ENCODE data around the gene FRMD7.

Gene FRMD7

DNA sequence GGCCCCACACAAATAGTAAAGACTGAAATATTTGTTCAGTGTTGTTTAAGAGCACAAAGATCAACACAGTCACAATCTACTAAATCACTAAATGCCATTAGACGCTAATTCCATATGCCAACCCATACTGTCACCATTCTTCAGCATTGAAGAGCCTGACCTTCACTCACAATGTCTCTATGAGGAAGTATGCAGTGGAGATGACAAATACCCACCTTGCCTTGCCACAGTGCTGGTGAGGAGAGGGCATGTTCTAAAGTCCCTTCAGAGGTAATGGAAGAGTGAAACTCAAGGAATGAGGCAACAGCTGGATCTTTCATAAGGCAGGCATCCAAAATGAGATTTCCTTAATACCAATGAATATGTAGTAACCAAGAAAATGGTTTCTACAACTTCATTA is 50.4 kb downstream of the FRMD7 start:
- Histone ChIP-seq H3K9ac (ENCODE audit: low read length) (no peak overlapping the region), H3K4me3 (ENCODE audit: insufficient read depth, low read length, poor library complexity, severe bottlenecking) (no peak overlapping the region), H3K27me3 (ENCODE audit: low read length) (no peaks in the 10 kb centered on the region), H3K4me2 (ENCODE audit: low read depth, low read length, poor library complexity, severe bottlenecking) (no peak overlapping the region), H3K79me2 (ENCODE audit: insufficient read depth, low read length) (no peaks in the 10 kb centered on the region), H3K27ac (ENCODE audit: low read depth, low read length) (no peak overlapping the region), H2AFZ (ENCODE audit: low read depth, low read length, severe bottlenecking) (no peak overlapping the region), H3K9me2 (replicated peaks; ENCODE audit: insufficient read depth, low read length) (no peaks in the 10 kb centered on the region), H3K9me3 (ENCODE audit: insufficient read depth, low read length) (no peaks in the 10 kb centered on the region), H4K20me1 (ENCODE audit: low read depth, low read length) (no peaks in the 10 kb centered on the region), H3K36me3 (ENCODE audit: low read length) (no peaks in the 10 kb centered on the region), H3F3A (ENCODE audit: insufficient read depth) (no peaks in the 10 kb centered on the region)
- TF ChIP-seq, protein P1, sequence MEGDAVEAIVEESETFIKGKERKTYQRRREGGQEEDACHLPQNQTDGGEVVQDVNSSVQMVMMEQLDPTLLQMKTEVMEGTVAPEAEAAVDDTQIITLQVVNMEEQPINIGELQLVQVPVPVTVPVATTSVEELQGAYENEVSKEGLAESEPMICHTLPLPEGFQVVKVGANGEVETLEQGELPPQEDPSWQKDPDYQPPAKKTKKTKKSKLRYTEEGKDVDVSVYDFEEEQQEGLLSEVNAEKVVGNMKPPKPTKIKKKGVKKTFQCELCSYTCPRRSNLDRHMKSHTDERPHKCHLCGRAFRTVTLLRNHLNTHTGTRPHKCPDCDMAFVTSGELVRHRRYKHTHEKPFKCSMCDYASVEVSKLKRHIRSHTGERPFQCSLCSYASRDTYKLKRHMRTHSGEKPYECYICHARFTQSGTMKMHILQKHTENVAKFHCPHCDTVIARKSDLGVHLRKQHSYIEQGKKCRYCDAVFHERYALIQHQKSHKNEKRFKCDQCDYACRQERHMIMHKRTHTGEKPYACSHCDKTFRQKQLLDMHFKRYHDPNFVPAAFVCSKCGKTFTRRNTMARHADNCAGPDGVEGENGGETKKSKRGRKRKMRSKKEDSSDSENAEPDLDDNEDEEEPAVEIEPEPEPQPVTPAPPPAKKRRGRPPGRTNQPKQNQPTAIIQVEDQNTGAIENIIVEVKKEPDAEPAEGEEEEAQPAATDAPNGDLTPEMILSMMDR (IDR thresholded peaks at IDR 0.05; ENCODE audit: insufficient read depth, low read length, poor library complexity, severe bottlenecking), result no peak
- TF ChIP-seq EZH2phosphoT487 (conservative IDR thresholded peaks at IDR 0.05; ENCODE audit: low read length), result no peak

DNA sequence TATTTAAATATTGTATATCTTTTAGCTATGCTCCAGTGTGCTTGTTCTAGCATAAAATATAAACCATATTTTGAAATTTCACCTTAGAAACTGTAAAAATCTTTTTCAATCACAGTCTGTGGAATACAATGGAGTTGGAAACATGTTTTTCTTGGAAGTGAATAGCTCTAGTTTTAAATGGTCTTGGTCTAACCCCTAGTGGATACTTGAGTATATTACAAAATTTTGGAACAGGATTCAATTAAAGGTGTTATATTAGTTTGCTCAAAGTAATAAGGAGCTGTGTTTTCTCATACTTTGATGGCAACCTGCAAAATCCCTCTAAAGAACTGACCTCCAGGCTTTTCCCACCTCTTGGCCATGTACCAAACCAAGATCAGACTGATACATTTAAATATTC is 56.6 kb downstream of the FRMD7 start:
- H3K4me2 ChIP-seq (ENCODE audit: low read depth, low read length, poor library complexity, severe bottlenecking), result no peak overlapping the region
- H3K79me2 ChIP-seq (ENCODE audit: insufficient read depth, low read length), result no peaks in the 10 kb centered on the region
- H3K9me2 ChIP-seq (replicated peaks; ENCODE audit: insufficient read depth, low read length), result no peaks in the 10 kb centered on the region
- H3K9me3 ChIP-seq (ENCODE audit: insufficient read depth, low read length), result no peaks in the 10 kb centered on the region
- H3K36me3 ChIP-seq (ENCODE audit: low read length), result no peaks in the 10 kb centered on the region
- no peak overlapping the region for H3K27ac ChIP-seq (ENCODE audit: low read depth, low read length)
- no peak for TF ChIP-seq EZH2phosphoT487 (conservative IDR thresholded peaks at IDR 0.05; ENCODE audit: low read length)
- H3K4me3 ChIP-seq (ENCODE audit: insufficient read depth, low read length, poor library complexity, severe bottlenecking), result no peak overlapping the region
- no peak overlapping the region for H2AFZ ChIP-seq (ENCODE audit: low read depth, low read length, severe bottlenecking)
- H4K20me1 ChIP-seq (ENCODE audit: low read depth, low read length), result no peaks in the 10 kb centered on the region
- no peaks in the 10 kb centered on the region for H3K27me3 ChIP-seq (ENCODE audit: low read length)
- no peak overlapping the region for H3K9ac ChIP-seq (ENCODE audit: low read length)
- H3F3A ChIP-seq (ENCODE audit: insufficient read depth), result no peaks in the 10 kb centered on the region

DNA sequence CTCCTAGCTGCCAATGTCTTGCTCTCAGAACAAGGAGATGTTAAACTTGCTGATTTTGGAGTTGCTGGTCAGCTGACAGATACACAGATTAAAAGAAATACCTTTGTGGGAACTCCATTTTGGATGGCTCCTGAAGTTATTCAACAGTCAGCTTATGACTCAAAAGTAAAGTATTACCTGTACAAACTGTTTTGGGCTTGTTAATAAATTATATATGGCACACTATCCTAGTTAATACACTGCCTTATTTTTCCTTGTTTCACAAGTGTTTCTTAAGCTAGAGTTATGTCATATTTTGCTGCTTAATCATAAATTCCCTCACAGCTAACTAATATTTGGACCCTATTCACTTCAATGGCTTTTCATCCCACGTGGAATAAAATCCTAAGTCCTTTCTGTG is 59.4 kb downstream of the FRMD7 start:
- H4K20me1 ChIP-seq (ENCODE audit: low read depth, low read length), result no peaks in the 10 kb centered on the region
- no peaks in the 10 kb centered on the region for H3K36me3 ChIP-seq (ENCODE audit: low read length)
- H3K27me3 ChIP-seq (ENCODE audit: low read length), result no peaks in the 10 kb centered on the region
- H3K9ac ChIP-seq (ENCODE audit: low read length), result no peak overlapping the region
- H3K9me2 ChIP-seq (replicated peaks; ENCODE audit: insufficient read depth, low read length), result no peaks in the 10 kb centered on the region
- no peak overlapping the region for H2AFZ ChIP-seq (ENCODE audit: low read depth, low read length, severe bottlenecking)
- no peaks in the 10 kb centered on the region for H3K9me3 ChIP-seq (ENCODE audit: insufficient read depth, low read length)
- H3K27ac ChIP-seq (ENCODE audit: low read depth, low read length), result no peak overlapping the region
- H3F3A ChIP-seq (ENCODE audit: insufficient read depth), result no peaks in the 10 kb centered on the region
- H3K79me2 ChIP-seq (ENCODE audit: insufficient read depth, low read length), result no peaks in the 10 kb centered on the region
- H3K4me3 ChIP-seq (ENCODE audit: insufficient read depth, low read length, poor library complexity, severe bottlenecking), result no peak overlapping the region
- TF ChIP-seq, protein P1 (IDR thresholded peaks at IDR 0.05; ENCODE audit: insufficient read depth, low read length, poor library complexity, severe bottlenecking), result no peak
- TF ChIP-seq EZH2phosphoT487 (conservative IDR thresholded peaks at IDR 0.05; ENCODE audit: low read length), result no peak
- H3K4me2 ChIP-seq (ENCODE audit: low read depth, low read length, poor library complexity, severe bottlenecking), result no peak overlapping the region

DNA sequence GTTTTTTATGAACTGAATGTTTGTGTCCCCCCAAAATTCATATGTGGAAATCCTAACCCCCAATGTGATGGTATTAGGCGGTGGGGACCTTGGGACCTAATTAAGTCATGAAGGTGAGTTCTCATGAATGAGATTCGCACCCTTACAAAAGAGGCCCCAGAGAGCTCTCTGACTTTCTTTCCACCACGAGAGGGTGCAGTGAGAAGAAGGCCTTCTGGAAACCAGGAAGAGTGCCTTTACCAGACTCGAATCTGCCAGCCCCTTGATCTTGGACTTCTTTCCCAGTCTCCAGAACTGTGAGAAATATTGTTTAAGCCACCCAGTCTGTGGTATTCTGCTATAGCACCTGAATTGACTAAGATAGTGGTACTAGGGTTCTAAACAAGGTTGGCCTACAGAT is 64.0 kb downstream of the FRMD7 start:
- H4K20me1 ChIP-seq (ENCODE audit: low read depth, low read length), result no peaks in the 10 kb centered on the region
- no peaks in the 10 kb centered on the region for H3K27me3 ChIP-seq (ENCODE audit: low read length)
- no peak overlapping the region for H3K9ac ChIP-seq (ENCODE audit: low read length)
- no peak overlapping the region for H3K27ac ChIP-seq (ENCODE audit: low read depth, low read length)
- no peak overlapping the region for H2AFZ ChIP-seq (ENCODE audit: low read depth, low read length, severe bottlenecking)
- no peak overlapping the region for H3K4me2 ChIP-seq (ENCODE audit: low read depth, low read length, poor library complexity, severe bottlenecking)
- TF ChIP-seq, protein P1 (IDR thresholded peaks at IDR 0.05; ENCODE audit: insufficient read depth, low read length, poor library complexity, severe bottlenecking), result no peak
- no peak for TF ChIP-seq EZH2phosphoT487 (conservative IDR thresholded peaks at IDR 0.05; ENCODE audit: low read length)
- no peak overlapping the region for H3K4me3 ChIP-seq (ENCODE audit: insufficient read depth, low read length, poor library complexity, severe bottlenecking)
- no peaks in the 10 kb centered on the region for H3K9me2 ChIP-seq (replicated peaks; ENCODE audit: insufficient read depth, low read length)
- H3K9me3 ChIP-seq (ENCODE audit: insufficient read depth, low read length), result no peaks in the 10 kb centered on the region
- H3F3A ChIP-seq (ENCODE audit: insufficient read depth), result no peaks in the 10 kb centered on the region
- no peaks in the 10 kb centered on the region for H3K36me3 ChIP-seq (ENCODE audit: low read length)
- 0 out of 2 replicates have a peak, but pooled peaks cover 4% of the 10 kb centered on the region for H3K79me2 ChIP-seq (ENCODE audit: insufficient read depth, low read length)
